HL-60/S4 treated with retinoic acid at 250 ng/mL for 4 days and 3 days (cell line): ENCODE data around the gene COMMD6.

Experiments used
- in situ Hi-C: fragments of 300-500 bp; cut with MboI; formaldehyde crosslinking; loops from 2 replicates; pipeline ENCODE4 v1.7.0; 2022; ENCODE audit warnings: low sequenced_read_pairs

COMMD6 gene

GRCh38 chr13:75485286-75486062 lies 52.2 kb downstream of the COMMD6 start:
- in situ Hi-C loops, result no loop called here

DNA sequence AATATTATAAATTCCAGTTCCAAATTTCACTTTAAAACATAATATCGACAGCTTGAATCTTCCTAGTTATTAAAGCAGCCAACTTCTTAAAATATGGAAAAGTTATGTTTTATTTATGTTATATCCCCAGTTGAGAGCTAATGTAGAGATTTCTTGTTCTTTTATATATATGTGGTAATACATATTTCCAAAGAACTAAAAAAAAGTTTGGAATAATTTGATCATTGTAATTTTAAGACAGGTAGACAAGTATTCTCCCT lies 54.9 kb downstream of the COMMD6 start:
- in situ Hi-C loops, result no loop called here

DNA sequence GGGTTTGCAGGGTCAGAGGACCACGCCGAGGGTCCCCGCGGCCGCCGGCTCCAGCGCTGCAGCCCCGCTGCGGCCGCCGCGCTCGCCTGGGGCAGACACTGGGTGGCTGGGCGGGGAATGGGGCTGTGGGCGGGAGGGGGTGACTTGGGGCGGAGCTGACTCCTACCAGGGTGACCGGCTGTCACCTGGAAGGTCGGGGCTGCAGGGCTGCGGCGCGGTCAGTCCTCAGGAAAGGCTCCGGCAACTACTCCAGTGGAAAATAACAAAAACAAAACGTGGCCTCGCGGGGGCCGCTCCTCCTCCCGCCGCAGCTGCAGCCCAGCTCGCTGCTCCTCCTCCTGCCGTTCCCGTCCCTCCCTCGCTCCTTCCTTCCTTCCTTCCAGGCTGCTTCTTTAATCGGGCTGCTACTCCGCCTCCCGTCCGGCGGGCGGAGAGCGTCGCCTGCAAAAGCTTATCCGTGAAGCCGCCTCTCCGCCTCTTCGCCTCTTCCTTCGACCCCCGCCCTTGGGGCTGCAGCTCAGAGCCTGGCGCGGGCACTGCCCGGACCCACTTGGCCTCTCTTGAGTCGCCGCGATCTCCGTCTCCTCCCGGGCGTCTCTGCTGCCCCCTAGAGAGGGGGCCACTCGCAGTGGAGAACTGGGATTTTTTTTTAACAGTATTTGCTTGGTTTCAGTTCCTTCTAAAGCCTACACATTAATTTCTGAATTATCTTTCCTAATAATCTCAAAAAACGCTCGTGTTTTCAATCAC lies 55.4 kb downstream of the COMMD6 start, which contains the start of gene TBC1D4:
TBC1D4 (minus strand) TSS at position 100 of the 750 bp plus-strand sequence. CDS start 402 bp downstream, outside the sequence.
- in situ Hi-C loops, result no loop called here

GRCh38 chr13:75481176-75482069 lies 56.2 kb downstream of the COMMD6 start:
- in situ Hi-C loops, result no loop called here

DNA sequence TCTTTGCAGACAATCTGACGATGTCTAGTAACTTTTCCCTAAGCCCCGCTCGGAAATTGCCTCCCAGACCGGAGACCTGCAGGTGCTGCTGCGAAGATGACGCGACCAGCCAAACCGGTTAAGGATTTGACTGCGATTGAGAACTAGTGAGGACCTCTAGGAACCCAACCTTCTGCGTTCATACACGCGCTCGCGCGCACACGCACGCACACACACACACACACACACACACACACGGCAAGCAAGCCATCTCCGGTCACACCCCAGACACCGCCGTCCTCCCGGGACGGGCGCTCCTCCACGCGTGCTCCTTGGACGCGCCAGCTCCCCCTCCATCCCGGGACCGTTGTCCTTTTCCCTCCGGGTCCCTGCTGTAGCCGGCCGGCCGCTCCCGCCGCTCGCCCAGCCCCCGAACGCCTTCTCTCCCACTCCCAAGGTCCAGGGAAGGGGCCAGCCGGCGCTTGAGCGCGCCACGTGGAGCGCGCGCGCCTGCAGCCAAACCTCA lies 56.9 kb downstream of the COMMD6 start:
- in situ Hi-C loops, result no loop called here

- in situ Hi-C loops, result no loop called here
Measured at GRCh38 chr13:75479102-75479740, 58.4 kb downstream of the COMMD6 start.

- in situ Hi-C loops, result no loop called here
Measured at GRCh38 chr13:75478659-75479058, 59.0 kb downstream of the COMMD6 start.
